H1 (cell line): ENCODE measurements around the gene RPS21. TPM values are rescaled to one million over a fixed set of nuclear protein-coding genes. Genes with fewer than 3 reads are reported as not detected.

ENCODE experiments used
- BRCA1 ChIP-seq: IDR thresholded peaks from 2 replicates; pipeline ENCODE4 v1.6.1; 2012; ENCODE audit warnings: low read depth, low read length, improper control_type of control experiment
- CBX8 ChIP-seq: fragments of 300-800, 300-1000 bp; sonication (generic); IDR thresholded peaks from 2 replicates; pipeline ENCODE4 v1.7.1; 2016; ENCODE audit warnings: low read depth, low read length, borderline replicate concordance
- GABPA ChIP-seq: IDR thresholded peaks from 2 replicates; pipeline ENCODE4 v1.6.1; 2011; ENCODE audit warnings: mild to moderate bottlenecking, low read length, moderate library complexity, borderline replicate concordance; ENCODE audit not compliant: insufficient read depth
- GTF2F1 ChIP-seq: IDR thresholded peaks from 2 replicates; pipeline ENCODE4 v1.6.1; 2012; ENCODE audit warnings: low read depth, low read length, improper control_type of control experiment, borderline replicate concordance
- KDM1A ChIP-seq: fragments of 200-600, 300-600 bp; sonication (generic); IDR thresholded peaks from 2 replicates; pipeline ENCODE4 v1.7.1; 2016; ENCODE audit warnings: mild to moderate bottlenecking, low read length, borderline replicate concordance
- KDM5A ChIP-seq: fragments of 200-600 bp; IDR thresholded peaks from 2 replicates; pipeline ENCODE4 v1.7.1; 2012; ENCODE audit warnings: mild to moderate bottlenecking, low read length, inconsistent platforms, mixed read lengths
- MAFK ChIP-seq: IDR thresholded peaks from 2 replicates; pipeline ENCODE4 v1.6.1; 2012; ENCODE audit warnings: low read depth, mild to moderate bottlenecking, improper control_type of control experiment, low read length
- POU5F1 ChIP-seq: IDR thresholded peaks from 2 replicates; pipeline ENCODE4 v1.6.1; 2011; ENCODE audit warnings: low read depth, mild to moderate bottlenecking, low read length, moderate library complexity
- SAP30 ChIP-seq: fragments of 300-600 bp; sonication (generic); IDR thresholded peaks from 2 replicates; pipeline ENCODE4 v1.7.1; 2012; ENCODE audit warnings: low read length, moderate library complexity, mild to moderate bottlenecking, inconsistent platforms; ENCODE audit not compliant: insufficient read depth, insufficient replicate concordance
- SIN3A ChIP-seq, 2 experiments: IDR thresholded peaks in 1 of 2; conservative IDR thresholded peaks in 1 of 2; 2 replicates each; pipeline ENCODE4 v1.6.1; 2011 to 2012; ENCODE audit warnings: low read length in 2 of 2, improper control_type of control experiment in 1 of 2, low read depth in 1 of 2, mild to moderate bottlenecking in 1 of 2
- SP4 ChIP-seq: IDR thresholded peaks from 2 replicates; pipeline ENCODE4 v1.6.1; 2012; ENCODE audit warnings: low read length, inconsistent platforms
- SRF ChIP-seq: IDR thresholded peaks from 2 replicates; pipeline ENCODE4 v1.6.1; 2011; ENCODE audit warnings: mild to moderate bottlenecking, low read depth, low read length, moderate library complexity
- TAF1 ChIP-seq: IDR thresholded peaks from 2 replicates; pipeline ENCODE4 v1.6.1; 2011; ENCODE audit warnings: mild to moderate bottlenecking, low read depth, low read length
- TAF7 ChIP-seq: optimal IDR thresholded peaks from 2 replicates; pipeline ENCODE3; 2011; ENCODE audit warnings: low read depth, mild to moderate bottlenecking, inconsistent platforms, low read length, moderate library complexity, borderline replicate concordance
- TBP ChIP-seq: IDR thresholded peaks from 2 replicates; pipeline ENCODE4 v1.6.1; 2011; ENCODE audit warnings: low read depth, low read length, improper control_type of control experiment
- TEAD4 ChIP-seq: IDR thresholded peaks from 2 replicates; pipeline ENCODE4 v1.6.1; 2012; ENCODE audit warnings: low read depth, low read length, inconsistent platforms, mixed read lengths
- YY1 ChIP-seq: IDR thresholded peaks from 2 replicates; pipeline ENCODE4 v1.6.1; 2011; ENCODE audit warnings: low read depth, mild to moderate bottlenecking, low read length
- polyA plus RNA-seq, 7 experiments: library from polyadenylated mRNA; depleted of rRNA in 3 of 7; stranded (reverse) in 5 of 7; unstranded in 2 of 7; fragments of >200 nt in 5 of 7; fragments of 200-250 nt in 2 of 7; gene quantifications; 1 replicate in 5 of 7; 2 replicates in 1 of 7; 4 replicates in 1 of 7; pipeline versions ENCODE4 v1.2.1 to v1.2.3, GENCODE V29; 2011 to 2013; ENCODE audit warnings: missing spikeins in 2 of 7, mixed read lengths in 2 of 7
- total RNA-seq: library from RNA; stranded (reverse); fragmentation: NEBNext Ultra II Directional; extraction: Animal tissue kit (Norgen Biotek cat#: 25700); gene quantifications from 2 replicates; pipeline ENCODE4 v1.2.1, GENCODE V29; 2021
- TF ChIP-seq, protein P1 (sequence below): IDR thresholded peaks from 2 replicates; pipeline ENCODE4 v1.6.1; 2012; ENCODE audit warnings: low read length, inconsistent platforms
- TF ChIP-seq, protein P2 (sequence below): IDR thresholded peaks from 2 replicates; pipeline ENCODE4 v1.6.1; 2012; ENCODE audit warnings: inconsistent platforms
- TF ChIP-seq, protein P3 (sequence below): IDR thresholded peaks from 2 replicates; pipeline ENCODE4 v1.6.1; 2012; ENCODE audit warnings: inconsistent platforms

RPS21 gene
- total and polyA plus RNA-seq, 2 of the 8 experiments (the other 6 are each of a cell fraction or from before 2014, with no cell fraction given), result 1,787 to 7,219 TPM

DNA sequence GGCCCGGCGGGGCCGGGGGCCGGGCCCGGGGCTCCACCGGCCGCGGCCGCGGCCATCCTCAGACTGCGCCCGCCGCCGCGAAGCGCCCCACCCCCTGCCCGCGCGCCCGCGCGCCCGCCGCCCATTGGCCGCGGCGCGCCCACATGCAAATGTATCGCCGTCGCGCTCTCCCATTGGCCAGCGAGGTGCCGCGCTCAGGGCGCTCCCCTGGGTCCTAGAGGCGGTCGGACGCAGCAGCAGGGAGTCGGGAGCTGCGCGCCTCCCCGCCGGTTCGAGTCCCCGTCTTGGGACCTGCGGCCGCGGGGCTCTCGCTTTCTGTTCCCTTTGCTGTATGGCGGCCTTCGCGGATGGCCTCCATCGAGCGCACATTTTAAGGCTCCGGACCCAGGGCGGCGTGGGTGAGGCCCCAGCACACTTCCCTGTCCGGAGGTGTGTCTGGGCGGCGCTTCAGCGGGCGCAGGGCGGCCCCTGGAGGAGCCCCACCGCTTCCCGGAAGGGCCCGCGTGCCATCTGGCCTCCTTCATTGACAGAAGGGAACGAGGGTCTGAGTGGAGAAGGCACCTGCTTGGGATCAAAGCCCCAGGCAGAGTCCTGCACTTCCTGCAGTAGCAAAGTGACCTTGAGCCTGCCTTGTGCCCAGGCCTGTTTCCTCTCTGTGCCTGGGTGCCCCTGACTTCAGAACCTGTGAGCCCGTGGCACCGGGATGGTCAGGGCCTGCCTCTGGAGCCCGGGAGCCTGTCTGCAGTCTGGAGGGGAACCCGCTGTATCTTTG is 20.5 kb downstream of the RPS21 start, which contains the start of gene CABLES2 (continued):
- TF ChIP-seq KDM1A (peak; percentile 75; the same call in 1 of the 2 replicates), MAFK (no peak), TAF1 (peak; percentile 83), YY1 (0 out of 2 replicates have a peak, but pooled peaks have one; percentile 12), POU5F1 (no peak), SRF (no peak), BRCA1 (no peak), SIN3A (conservative IDR thresholded peaks at IDR 0.05 in 1 of 2, IDR thresholded peaks at IDR 0.05 in 1 of 2; ENCODE audit: low read depth in 1 of 2, low read length in 2 of 2) (peak; percentile 13 to 47; a peak in 1 of 4 replicates), KDM5A (no peak), TAF7 (peak; percentile 31), SAP30 (no peak), GTF2F1 (no peak), GABPA (no peak), SP4 (0 out of 2 replicates have a peak, but pooled peaks have one; percentile 23), TEAD4 (0 out of 2 replicates have a peak, but pooled peaks have one; percentile 17), CBX8 (no peak), TBP (peak; percentile 50; the same call in 1 of the 2 replicates)
- TF ChIP-seq, protein P1, sequence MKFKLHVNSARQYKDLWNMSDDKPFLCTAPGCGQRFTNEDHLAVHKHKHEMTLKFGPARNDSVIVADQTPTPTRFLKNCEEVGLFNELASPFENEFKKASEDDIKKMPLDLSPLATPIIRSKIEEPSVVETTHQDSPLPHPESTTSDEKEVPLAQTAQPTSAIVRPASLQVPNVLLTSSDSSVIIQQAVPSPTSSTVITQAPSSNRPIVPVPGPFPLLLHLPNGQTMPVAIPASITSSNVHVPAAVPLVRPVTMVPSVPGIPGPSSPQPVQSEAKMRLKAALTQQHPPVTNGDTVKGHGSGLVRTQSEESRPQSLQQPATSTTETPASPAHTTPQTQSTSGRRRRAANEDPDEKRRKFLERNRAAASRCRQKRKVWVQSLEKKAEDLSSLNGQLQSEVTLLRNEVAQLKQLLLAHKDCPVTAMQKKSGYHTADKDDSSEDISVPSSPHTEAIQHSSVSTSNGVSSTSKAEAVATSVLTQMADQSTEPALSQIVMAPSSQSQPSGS, result no peak
- TF ChIP-seq, protein P2, sequence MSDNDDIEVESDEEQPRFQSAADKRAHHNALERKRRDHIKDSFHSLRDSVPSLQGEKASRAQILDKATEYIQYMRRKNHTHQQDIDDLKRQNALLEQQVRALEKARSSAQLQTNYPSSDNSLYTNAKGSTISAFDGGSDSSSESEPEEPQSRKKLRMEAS, result peak; percentile 24; the same call in 1 of the 2 replicates
- TF ChIP-seq, protein P3, sequence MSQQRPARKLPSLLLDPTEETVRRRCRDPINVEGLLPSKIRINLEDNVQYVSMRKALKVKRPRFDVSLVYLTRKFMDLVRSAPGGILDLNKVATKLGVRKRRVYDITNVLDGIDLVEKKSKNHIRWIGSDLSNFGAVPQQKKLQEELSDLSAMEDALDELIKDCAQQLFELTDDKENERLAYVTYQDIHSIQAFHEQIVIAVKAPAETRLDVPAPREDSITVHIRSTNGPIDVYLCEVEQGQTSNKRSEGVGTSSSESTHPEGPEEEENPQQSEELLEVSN, result peak; percentile 76
